Keratinocyte (primary cell): Measurements from ENCODE around the gene RALGPS1.

Experiments
- EZH2 ChIP-seq: IDR thresholded peaks from one replicate; pipeline ENCODE4 v1.6.1; 2012; ENCODE audit warnings: inconsistent platforms, mild to moderate bottlenecking, low read length, moderate library complexity
- TF ChIP-seq, protein P1 (sequence below), 3 experiments: IDR thresholded peaks in 1 of 3; conservative IDR thresholded peaks in 1 of 3; optimal IDR thresholded peaks in 1 of 3; 2 replicates in 2 of 3; 3 replicates in 1 of 3; pipeline versions ENCODE3 to v1.5.1; 2011; ENCODE audit warnings: low read length in 3 of 3, mild to moderate bottlenecking in 3 of 3, moderate library complexity in 2 of 3, control low read depth in 1 of 3, inconsistent platforms in 1 of 3; ENCODE audit not compliant: insufficient read depth in 2 of 3; ENCODE audit errors: extremely low read depth in 1 of 3

DNA sequence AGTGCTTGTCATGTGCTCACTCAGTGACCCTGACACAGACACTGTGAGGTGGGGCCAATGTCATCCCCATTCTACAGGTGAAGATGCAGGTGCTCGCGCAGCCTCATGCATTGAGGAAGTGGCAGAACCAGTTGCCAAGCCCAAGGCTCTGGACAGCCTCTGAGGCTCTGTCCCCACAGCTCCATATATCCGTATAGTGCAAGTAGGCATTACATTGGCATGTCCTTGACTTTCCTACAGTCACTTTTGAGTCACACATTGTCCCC is 266.7 kb downstream of the RALGPS1 start:
- TF ChIP-seq, protein P1, sequence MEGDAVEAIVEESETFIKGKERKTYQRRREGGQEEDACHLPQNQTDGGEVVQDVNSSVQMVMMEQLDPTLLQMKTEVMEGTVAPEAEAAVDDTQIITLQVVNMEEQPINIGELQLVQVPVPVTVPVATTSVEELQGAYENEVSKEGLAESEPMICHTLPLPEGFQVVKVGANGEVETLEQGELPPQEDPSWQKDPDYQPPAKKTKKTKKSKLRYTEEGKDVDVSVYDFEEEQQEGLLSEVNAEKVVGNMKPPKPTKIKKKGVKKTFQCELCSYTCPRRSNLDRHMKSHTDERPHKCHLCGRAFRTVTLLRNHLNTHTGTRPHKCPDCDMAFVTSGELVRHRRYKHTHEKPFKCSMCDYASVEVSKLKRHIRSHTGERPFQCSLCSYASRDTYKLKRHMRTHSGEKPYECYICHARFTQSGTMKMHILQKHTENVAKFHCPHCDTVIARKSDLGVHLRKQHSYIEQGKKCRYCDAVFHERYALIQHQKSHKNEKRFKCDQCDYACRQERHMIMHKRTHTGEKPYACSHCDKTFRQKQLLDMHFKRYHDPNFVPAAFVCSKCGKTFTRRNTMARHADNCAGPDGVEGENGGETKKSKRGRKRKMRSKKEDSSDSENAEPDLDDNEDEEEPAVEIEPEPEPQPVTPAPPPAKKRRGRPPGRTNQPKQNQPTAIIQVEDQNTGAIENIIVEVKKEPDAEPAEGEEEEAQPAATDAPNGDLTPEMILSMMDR (optimal IDR thresholded peaks at IDR 0.05 in 1 of 3, IDR thresholded peaks at IDR 0.05 in 1 of 3, conservative IDR thresholded peaks at IDR 0.05 in 1 of 3; ENCODE audit: extremely low read depth in 1 of 3, insufficient read depth in 2 of 3, low read length in 3 of 3) = no peak
- no peak for TF ChIP-seq EZH2
